ENCODE data around the gene PRUNE1.

GRCh38 chr1:150972417-150972940, 35.8 kb upstream of the PRUNE1 start:
- TF ChIP-seq EGR1 (IDR thresholded peaks at IDR 0.05) (no peak), MAX (IDR thresholded peaks at IDR 0.05) (no peak)

All from Ishikawa (cell line).